ENCODE measurements around the gene ACKR3.
A peak's percentile ranks its signal among the peaks of the same experiment; 100 is the strongest.

The ACKR3 gene

GRCh38 chr2:236565879-236566402, 3.7 kb upstream of the ACKR3 start:
- no peak for ATAC-seq (replicated peaks; ENCODE audit: extremely low read depth, poor library complexity, severe bottlenecking)
- Mint-ChIP-seq H3K27ac (ENCODE audit: low read depth) (no peak overlapping the region), H3K27me3 (no peaks in the 10 kb centered on the region), H3K4me3 (no peak overlapping the region), H3K9me3 (no peaks in the 10 kb centered on the region), H3K4me1 (peaks cover 14% of the 10 kb centered on the region), H3K36me3 (ENCODE audit: insufficient read depth) (peaks cover 25% of the 10 kb centered on the region)
- DNase-seq (ENCODE audit: low spot score in 2 of 2): no peak

GRCh38 chr2:236566596-236566995, 3.0 kb upstream of the ACKR3 start:
- Mint-ChIP-seq H3K27me3 (no peaks in the 10 kb centered on the region), H3K4me3 (no peak overlapping the region), H3K4me1 (peaks cover 14% of the 10 kb centered on the region), H3K27ac (ENCODE audit: low read depth) (peak overlapping the region; percentile 14), H3K36me3 (ENCODE audit: insufficient read depth) (peaks cover 21% of the 10 kb centered on the region), H3K9me3 (no peaks in the 10 kb centered on the region)
- no peak for ATAC-seq (replicated peaks; ENCODE audit: extremely low read depth, poor library complexity, severe bottlenecking)
- DNase-seq (ENCODE audit: low spot score in 2 of 2): no peak

DNA sequence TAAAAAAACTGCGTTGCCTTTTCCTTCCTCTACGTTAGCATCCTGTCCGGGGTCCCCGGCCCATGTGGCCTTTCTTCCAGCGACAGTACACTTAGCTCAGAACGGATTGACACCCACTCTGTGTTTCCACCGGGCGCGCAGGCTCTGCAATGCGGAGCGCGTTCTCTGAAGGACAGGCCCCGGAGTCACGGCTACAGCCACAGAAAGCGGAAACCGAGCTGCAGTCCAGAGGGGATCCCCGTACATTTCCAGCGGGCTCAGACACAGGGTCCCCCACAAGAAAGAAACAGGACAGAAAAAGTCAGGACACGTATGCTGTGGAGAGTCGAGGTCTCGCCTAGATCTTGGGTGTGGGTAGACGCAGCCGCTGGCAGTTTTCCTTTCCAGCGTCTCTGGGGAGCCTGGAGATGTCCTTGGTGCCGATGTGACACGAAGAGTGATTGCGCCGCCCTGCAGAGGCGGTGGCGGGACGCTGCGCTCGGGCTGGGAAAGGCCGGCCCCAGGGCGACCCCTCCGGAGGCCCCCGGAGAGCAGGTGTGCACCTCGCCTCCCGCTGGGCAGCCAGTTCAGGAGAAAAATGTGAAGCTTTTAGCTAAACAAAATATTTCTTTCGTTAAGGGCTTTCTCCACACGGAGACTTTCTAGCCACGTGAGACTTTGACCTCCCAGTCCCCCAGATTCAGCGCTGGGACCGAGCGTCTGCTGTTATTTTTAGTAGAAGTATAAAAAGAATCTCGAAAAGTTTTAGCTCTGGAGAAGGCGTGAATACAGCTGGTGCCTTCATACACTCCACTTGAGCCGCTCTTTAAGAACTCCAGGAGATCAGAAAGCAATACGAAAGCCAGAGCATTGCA, 1.3 kb upstream of the ACKR3 start:
- peak in 1 of 2 donors; percentile 27 for DNase-seq (ENCODE audit: low spot score in 2 of 2)
- peak overlapping the region; percentile 70 for H3K4me3 Mint-ChIP-seq
- peaks cover 14% of the 10 kb centered on the region for H3K4me1 Mint-ChIP-seq
- H3K36me3 Mint-ChIP-seq (ENCODE audit: insufficient read depth): peaks cover 9% of the 10 kb centered on the region
- peak overlapping the region; percentile 72 for H3K27ac Mint-ChIP-seq (ENCODE audit: low read depth)
- no peak for ATAC-seq (replicated peaks; ENCODE audit: extremely low read depth, poor library complexity, severe bottlenecking)
- no peaks in the 10 kb centered on the region for H3K27me3 Mint-ChIP-seq
- H3K9me3 Mint-ChIP-seq: no peaks in the 10 kb centered on the region

DNA sequence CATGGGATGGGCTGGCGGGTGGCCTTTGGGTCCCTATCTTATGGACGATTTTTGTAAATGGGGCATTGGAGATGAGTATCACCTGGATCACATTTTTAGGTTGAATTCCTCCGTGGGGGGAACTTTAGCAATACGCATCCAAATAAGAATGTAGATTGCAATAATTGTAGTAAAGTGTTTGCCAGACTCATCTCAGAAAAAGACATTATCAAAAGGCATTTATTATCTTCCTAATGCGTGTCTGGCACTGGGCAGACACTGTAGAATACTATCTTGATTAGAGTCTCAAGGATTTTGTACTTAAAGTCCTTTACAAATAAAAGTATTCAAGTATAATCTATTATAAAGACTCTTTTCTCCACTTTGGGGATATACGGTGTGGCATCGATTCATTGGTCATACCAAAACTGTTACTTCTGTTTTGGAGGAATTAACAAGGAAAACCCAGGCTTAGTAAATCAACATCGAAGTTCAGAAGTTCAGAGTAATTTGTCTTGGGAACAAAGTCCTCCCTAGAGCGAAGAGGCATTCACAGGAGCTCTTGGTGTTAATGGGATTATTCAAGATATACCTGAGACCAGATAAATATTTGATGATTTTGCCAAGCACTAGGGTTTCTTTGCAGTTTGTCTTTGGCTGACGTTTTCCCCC, 578 bp upstream of the ACKR3 start:
- no peak for ATAC-seq (replicated peaks; ENCODE audit: extremely low read depth, poor library complexity, severe bottlenecking)
- no peaks in the 10 kb centered on the region for H3K27me3 Mint-ChIP-seq
- peak overlapping the region; percentile 69 for H3K27ac Mint-ChIP-seq (ENCODE audit: low read depth)
- DNase-seq (ENCODE audit: low spot score in 2 of 2): no peak
- H3K4me1 Mint-ChIP-seq: peaks cover 14% of the 10 kb centered on the region
- no peaks in the 10 kb centered on the region for H3K9me3 Mint-ChIP-seq
- H3K4me3 Mint-ChIP-seq: peak overlapping the region; percentile 70
- peaks cover 9% of the 10 kb centered on the region for H3K36me3 Mint-ChIP-seq (ENCODE audit: insufficient read depth)

GRCh38 chr2:236570081-236570868, 650 bp downstream of the ACKR3 start:
- H3K4me1 Mint-ChIP-seq: peaks cover 19% of the 10 kb centered on the region
- DNase-seq (ENCODE audit: low spot score in 2 of 2): no peak
- ATAC-seq (replicated peaks; ENCODE audit: extremely low read depth, poor library complexity, severe bottlenecking): no peak
- peak overlapping the region; percentile 69 for H3K27ac Mint-ChIP-seq (ENCODE audit: low read depth)
- no peaks in the 10 kb centered on the region for H3K9me3 Mint-ChIP-seq
- H3K4me3 Mint-ChIP-seq: peak overlapping the region; percentile 63
- H3K36me3 Mint-ChIP-seq (ENCODE audit: insufficient read depth): peaks cover 8% of the 10 kb centered on the region
- no peaks in the 10 kb centered on the region for H3K27me3 Mint-ChIP-seq

- no peak overlapping the region for H3K27ac Mint-ChIP-seq (ENCODE audit: low read depth)
- H3K36me3 Mint-ChIP-seq (ENCODE audit: insufficient read depth): peaks cover 7% of the 10 kb centered on the region
- H3K4me3 Mint-ChIP-seq: no peak overlapping the region
- no peak for ATAC-seq (replicated peaks; ENCODE audit: extremely low read depth, poor library complexity, severe bottlenecking)
- no peak for DNase-seq (ENCODE audit: low spot score in 2 of 2)
- peaks cover 19% of the 10 kb centered on the region for H3K4me1 Mint-ChIP-seq
- no peaks in the 10 kb centered on the region for H3K9me3 Mint-ChIP-seq
- no peaks in the 10 kb centered on the region for H3K27me3 Mint-ChIP-seq
Observed at GRCh38 chr2:236571145-236571544, 1.5 kb downstream of the ACKR3 start.

DNA sequence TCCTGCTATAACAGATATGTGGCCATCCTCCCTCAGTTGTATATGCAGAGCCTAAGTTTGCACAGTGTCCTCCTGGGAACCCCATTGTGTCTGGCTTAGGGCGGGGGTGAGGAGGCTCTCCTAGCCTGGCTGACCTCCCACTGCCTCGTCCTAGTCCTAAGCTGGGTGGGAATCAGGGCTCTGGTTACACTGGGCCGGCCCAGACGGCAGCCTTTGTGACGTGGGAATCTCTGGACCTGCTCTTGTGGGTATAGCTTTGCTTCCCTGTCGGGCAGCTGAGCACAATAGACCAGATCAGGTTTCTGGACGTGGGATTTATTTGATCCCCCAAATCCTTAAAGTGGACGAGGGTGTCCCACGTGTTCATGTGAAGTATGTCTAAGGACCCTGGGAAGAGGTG, 2.9 kb downstream of the ACKR3 start:
- H3K27ac Mint-ChIP-seq (ENCODE audit: low read depth): no peak overlapping the region
- H3K9me3 Mint-ChIP-seq: no peaks in the 10 kb centered on the region
- no peaks in the 10 kb centered on the region for H3K27me3 Mint-ChIP-seq
- DNase-seq (ENCODE audit: low spot score in 2 of 2) (no peak), ATAC-seq (replicated peaks; ENCODE audit: extremely low read depth, poor library complexity, severe bottlenecking) (no peak)
- peaks cover 8% of the 10 kb centered on the region for H3K36me3 Mint-ChIP-seq (ENCODE audit: insufficient read depth)
- H3K4me3 Mint-ChIP-seq: no peak overlapping the region
- peaks cover 19% of the 10 kb centered on the region for H3K4me1 Mint-ChIP-seq

DNA sequence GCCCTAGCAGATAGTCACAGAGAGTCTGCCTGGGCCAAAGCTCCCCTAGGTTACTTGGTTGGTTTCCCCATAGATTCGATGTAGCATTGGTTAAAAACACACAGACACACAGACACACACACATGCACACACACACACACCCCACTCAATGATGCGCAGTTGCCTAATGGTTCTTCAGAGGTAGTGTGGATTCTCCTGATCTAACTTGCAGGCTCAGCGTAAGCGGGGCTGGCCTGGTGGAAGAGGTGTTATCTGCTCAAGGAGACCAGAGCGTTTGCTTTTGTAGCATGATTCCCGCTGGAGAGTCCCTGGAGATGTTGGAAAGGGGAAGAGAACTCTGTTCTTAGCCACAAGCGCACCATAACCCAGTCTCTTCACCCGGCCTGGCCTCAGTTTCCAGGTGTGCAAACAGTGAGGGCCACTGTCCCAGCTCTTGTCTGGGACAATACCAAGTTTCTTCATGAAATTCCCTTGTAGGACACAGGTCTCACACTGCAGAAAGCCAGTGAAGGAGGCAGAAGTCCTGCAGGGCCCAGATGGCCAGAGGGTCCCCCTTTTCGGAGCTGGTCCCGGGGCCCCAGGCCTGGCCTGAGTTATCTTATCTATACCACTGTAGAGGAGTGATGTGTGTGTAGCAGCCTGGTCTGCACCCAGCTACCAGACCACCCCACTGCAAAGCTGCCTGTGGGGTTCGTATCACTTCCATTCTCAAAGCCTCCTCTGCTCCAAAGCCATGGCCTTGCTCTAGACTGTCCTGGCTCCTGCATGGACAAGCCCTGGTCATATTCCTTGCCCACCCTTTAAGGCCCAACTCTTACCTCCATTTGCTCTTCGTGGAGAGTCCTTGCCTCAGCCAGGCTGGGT, 3.7 kb downstream of the ACKR3 start:
- Mint-ChIP-seq H3K27me3 (no peaks in the 10 kb centered on the region), H3K4me3 (no peak overlapping the region), H3K36me3 (ENCODE audit: insufficient read depth) (peaks cover 6% of the 10 kb centered on the region), H3K27ac (ENCODE audit: low read depth) (no peak overlapping the region), H3K4me1 (peaks cover 19% of the 10 kb centered on the region), H3K9me3 (no peaks in the 10 kb centered on the region)
- no peak for DNase-seq (ENCODE audit: low spot score in 2 of 2)
- no peak for ATAC-seq (replicated peaks; ENCODE audit: extremely low read depth, poor library complexity, severe bottlenecking)

DNA sequence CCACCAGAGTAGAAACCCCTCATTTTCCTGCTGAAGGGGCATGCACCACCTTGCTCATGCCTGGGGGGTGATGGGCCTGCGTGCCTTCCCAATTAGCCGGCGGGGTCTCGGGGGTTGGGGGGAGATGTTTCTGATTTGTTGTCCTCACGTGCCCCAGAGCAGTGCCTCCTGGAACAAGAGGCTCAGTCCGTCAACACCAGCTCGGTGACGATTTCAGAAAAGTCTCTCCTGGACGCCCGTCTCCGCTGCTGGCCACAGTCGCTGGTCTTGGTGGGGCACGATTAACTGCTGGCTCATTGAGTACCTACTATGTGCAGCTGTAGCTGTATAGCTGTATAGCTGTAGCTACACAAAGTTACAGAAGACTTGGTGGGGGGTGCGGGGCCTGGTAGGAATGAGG, 4.4 kb downstream of the ACKR3 start:
- Mint-ChIP-seq H3K27me3 (no peaks in the 10 kb centered on the region), H3K9me3 (no peaks in the 10 kb centered on the region), H3K4me1 (peaks cover 19% of the 10 kb centered on the region), H3K36me3 (ENCODE audit: insufficient read depth) (peaks cover 6% of the 10 kb centered on the region), H3K27ac (ENCODE audit: low read depth) (no peak overlapping the region), H3K4me3 (no peak overlapping the region)
- ATAC-seq (replicated peaks; ENCODE audit: extremely low read depth, poor library complexity, severe bottlenecking): no peak
- DNase-seq (ENCODE audit: low spot score in 2 of 2): no peak

DNA sequence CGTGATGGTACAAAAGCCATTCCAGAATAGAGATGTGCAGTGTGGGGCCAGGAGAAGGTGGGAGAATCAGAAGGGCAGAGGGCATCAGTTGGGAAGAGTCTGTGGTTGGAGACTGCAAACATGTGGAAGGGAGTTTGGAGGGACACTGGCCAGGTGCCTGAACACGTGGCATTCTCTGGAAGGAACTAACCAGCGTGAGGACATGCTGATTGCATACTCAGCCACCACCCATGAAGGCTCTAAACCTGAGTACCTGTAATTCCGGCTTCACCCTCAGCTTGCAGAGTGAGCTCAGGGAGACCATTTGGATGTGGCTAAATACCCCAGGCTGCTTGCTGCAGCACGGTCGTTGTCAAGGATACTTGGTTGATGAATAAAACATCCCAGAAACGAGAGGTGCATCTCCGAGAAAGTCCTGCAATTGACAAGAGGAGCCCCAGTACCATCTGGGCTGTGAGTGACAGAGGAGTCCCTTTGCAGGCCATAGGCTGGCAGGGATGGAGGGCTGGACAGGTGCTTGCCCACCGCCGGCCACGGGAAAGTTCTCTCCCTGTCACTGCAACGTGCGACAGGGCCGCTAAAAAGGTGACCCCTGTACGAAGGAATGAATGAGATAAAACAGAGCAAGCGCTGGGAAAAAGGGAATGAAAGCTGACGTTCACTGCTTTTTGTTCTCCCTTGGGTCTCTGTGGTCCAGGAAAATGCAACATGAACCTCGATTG, 5.0 kb downstream of the ACKR3 start:
- Mint-ChIP-seq H3K36me3 (ENCODE audit: insufficient read depth) (peaks cover 4% of the 10 kb centered on the region), H3K9me3 (no peaks in the 10 kb centered on the region), H3K27me3 (no peaks in the 10 kb centered on the region), H3K27ac (ENCODE audit: low read depth) (no peak overlapping the region), H3K4me1 (peaks cover 14% of the 10 kb centered on the region), H3K4me3 (no peak overlapping the region)
- DNase-seq (ENCODE audit: low spot score in 2 of 2): no peak
- no peak for ATAC-seq (replicated peaks; ENCODE audit: extremely low read depth, poor library complexity, severe bottlenecking)

DNA sequence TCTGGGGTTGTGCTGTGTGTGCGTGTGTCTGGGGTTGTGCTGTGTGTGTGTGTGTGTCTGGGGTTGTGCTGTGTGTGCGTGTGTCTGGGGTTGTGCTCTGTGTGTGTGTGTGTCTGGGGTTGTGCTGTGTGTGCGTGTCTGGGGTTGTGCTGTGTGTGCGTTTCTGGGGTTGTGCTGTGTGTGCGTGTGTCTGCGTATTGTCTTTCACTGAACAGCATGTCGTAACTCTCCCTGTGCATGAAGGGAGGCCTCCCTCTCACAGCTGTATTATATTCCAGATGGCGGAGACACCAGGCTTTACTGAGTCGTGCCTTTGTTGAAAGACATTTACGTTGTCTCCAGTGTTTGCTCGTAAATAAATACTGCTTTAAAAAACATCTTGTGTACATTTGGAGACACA, 5.9 kb downstream of the ACKR3 start:
- H3K27ac Mint-ChIP-seq (ENCODE audit: low read depth): no peak overlapping the region
- H3K4me3 Mint-ChIP-seq: no peak overlapping the region
- ATAC-seq (replicated peaks; ENCODE audit: extremely low read depth, poor library complexity, severe bottlenecking) (no peak), DNase-seq (ENCODE audit: low spot score in 2 of 2) (no peak)
- H3K9me3 Mint-ChIP-seq: no peaks in the 10 kb centered on the region
- peaks cover 4% of the 10 kb centered on the region for H3K36me3 Mint-ChIP-seq (ENCODE audit: insufficient read depth)
- peaks cover 8% of the 10 kb centered on the region for H3K4me1 Mint-ChIP-seq
- H3K27me3 Mint-ChIP-seq: no peaks in the 10 kb centered on the region
